ENCODE measurements around the gene TGIF1. TPM values are rescaled to one million over a fixed set of nuclear protein-coding genes. Genes with fewer than 3 reads are reported as not detected.

The TGIF1 gene
- 87.4 and 110 TPM in 2 replicates for total RNA-seq

GRCh38 chr18:3450012-3450798 lies at the start of gene TGIF1:
Gene TGIF1 (plus strand): TSS chr18:3450172. CDS start chr18:3450490, 318 bp downstream.

Other genes with a start within 250 kb of the TGIF1 start
- gene MYOM1, start 230.2 kb upstream of the TGIF1 start, total RNA-seq = 0.15 and 0.99 TPM in 2 replicates
- 476 and 615 TPM in 2 replicates for gene MYL12A, start 202.4 kb upstream of the TGIF1 start, total RNA-seq
- gene MYL12B, start 188.0 kb upstream of the TGIF1 start, total RNA-seq = 307 and 414 TPM in 2 replicates